MM.1S (cell line): ENCODE data around the gene SLC6A3.

Experiments used
- CTCF ChIP-seq: fragments of 300-600 bp; sonication (generic); IDR thresholded peaks from 2 replicates; pipeline ENCODE4 v1.5.1; 2016; ENCODE audit warnings: antibody characterized with exemption, low read length, mixed read lengths
- EZH2 ChIP-seq: fragments of 300-600 bp; sonication (generic); optimal IDR thresholded peaks from 2 replicates; pipeline ENCODE3; 2017; ENCODE audit warnings: low read depth, mild to moderate bottlenecking, antibody characterized with exemption, low read length, mixed read lengths
- EZH2phosphoT487 ChIP-seq: fragments of 300-600 bp; sonication (generic); IDR thresholded peaks from 2 replicates; pipeline ENCODE4 v1.6.1; 2018; ENCODE audit warnings: antibody characterized with exemption, low read length

- TF ChIP-seq EZH2 (no peak), CTCF (no peak), EZH2phosphoT487 (no peak)
These were observed 96.0 kb downstream of the SLC6A3 start for GRCh38 chr5:1349246-1349645.
